ENCODE measurements around the gene TMEM125.

The TMEM125 gene

GRCh38 chr1:43258370-43258769, 11.4 kb upstream of the TMEM125 start:
- H2AFZ ChIP-seq (ENCODE audit: low read depth, low read length, severe bottlenecking) = no peak overlapping the region
- H3K9me3 ChIP-seq (ENCODE audit: insufficient read depth, low read length) = peaks cover 4% of the 10 kb centered on the region; the same call in 1 of the 2 replicates
- H3K27ac ChIP-seq (ENCODE audit: low read depth, low read length) = no peak overlapping the region
- no peaks in the 10 kb centered on the region for H3F3A ChIP-seq (ENCODE audit: insufficient read depth)
- TF ChIP-seq EZH2phosphoT487 (conservative IDR thresholded peaks at IDR 0.05; ENCODE audit: low read length) (no peak), CTCF (IDR thresholded peaks at IDR 0.05; ENCODE audit: insufficient read depth, low read length, poor library complexity, severe bottlenecking) (no peak)
- no peaks in the 10 kb centered on the region for H3K9me2 ChIP-seq (replicated peaks; ENCODE audit: insufficient read depth, low read length)
- no peaks in the 10 kb centered on the region for H3K79me2 ChIP-seq (ENCODE audit: insufficient read depth, low read length)
- H3K36me3 ChIP-seq (ENCODE audit: low read length) = no peaks in the 10 kb centered on the region
- H3K4me3 ChIP-seq (ENCODE audit: insufficient read depth, low read length, poor library complexity, severe bottlenecking) = no peak overlapping the region
- H3K9ac ChIP-seq (ENCODE audit: low read length) = no peak overlapping the region
- no peaks in the 10 kb centered on the region for H3K27me3 ChIP-seq (ENCODE audit: low read length)
- no peak overlapping the region for H3K4me2 ChIP-seq (ENCODE audit: low read depth, low read length, poor library complexity, severe bottlenecking)
- H4K20me1 ChIP-seq (ENCODE audit: low read depth, low read length) = no peaks in the 10 kb centered on the region

- peaks cover 8% of the 10 kb centered on the region; the same call in 1 of the 2 replicates for H3K9me3 ChIP-seq (ENCODE audit: insufficient read depth, low read length)
- TF ChIP-seq EZH2phosphoT487 (conservative IDR thresholded peaks at IDR 0.05; ENCODE audit: low read length) (no peak), CTCF (IDR thresholded peaks at IDR 0.05; ENCODE audit: insufficient read depth, low read length, poor library complexity, severe bottlenecking) (no peak)
Observed at GRCh38 chr1:43265431-43265830, 4.4 kb upstream of the TMEM125 start.

GRCh38 chr1:43266881-43267280, 2.9 kb upstream of the TMEM125 start:
- peaks cover 8% of the 10 kb centered on the region; the same call in 1 of the 2 replicates for H3K9me3 ChIP-seq (ENCODE audit: insufficient read depth, low read length)
- H3K36me3 ChIP-seq (ENCODE audit: low read length) = no peaks in the 10 kb centered on the region
- H2AFZ ChIP-seq (ENCODE audit: low read depth, low read length, severe bottlenecking) = no peak overlapping the region
- no peaks in the 10 kb centered on the region for H4K20me1 ChIP-seq (ENCODE audit: low read depth, low read length)
- no peaks in the 10 kb centered on the region for H3F3A ChIP-seq (ENCODE audit: insufficient read depth)
- H3K4me3 ChIP-seq (ENCODE audit: insufficient read depth, low read length, poor library complexity, severe bottlenecking) = no peak overlapping the region
- no peaks in the 10 kb centered on the region for H3K79me2 ChIP-seq (ENCODE audit: insufficient read depth, low read length)
- no peak overlapping the region for H3K27ac ChIP-seq (ENCODE audit: low read depth, low read length)
- H3K4me2 ChIP-seq (ENCODE audit: low read depth, low read length, poor library complexity, severe bottlenecking) = no peak overlapping the region
- H3K27me3 ChIP-seq (ENCODE audit: low read length) = 0 out of 2 replicates have a peak, but pooled peaks cover 2% of the 10 kb centered on the region
- no peaks in the 10 kb centered on the region for H3K9me2 ChIP-seq (replicated peaks; ENCODE audit: insufficient read depth, low read length)
- no peak overlapping the region for H3K9ac ChIP-seq (ENCODE audit: low read length)
- TF ChIP-seq CTCF (IDR thresholded peaks at IDR 0.05; ENCODE audit: insufficient read depth, low read length, poor library complexity, severe bottlenecking) (no peak), EZH2phosphoT487 (conservative IDR thresholded peaks at IDR 0.05; ENCODE audit: low read length) (no peak)

More at GRCh38 chr1:43265431-43265830, 4.4 kb upstream of the TMEM125 start:
- Histone ChIP-seq H3K27me3 (ENCODE audit: low read length) (0 out of 2 replicates have a peak, but pooled peaks cover 2% of the 10 kb centered on the region), H3K9ac (ENCODE audit: low read length) (no peak overlapping the region), H3K27ac (ENCODE audit: low read depth, low read length) (no peak overlapping the region), H3K9me2 (replicated peaks; ENCODE audit: insufficient read depth, low read length) (no peaks in the 10 kb centered on the region), H3K4me3 (ENCODE audit: insufficient read depth, low read length, poor library complexity, severe bottlenecking) (no peak overlapping the region), H3K36me3 (ENCODE audit: low read length) (no peaks in the 10 kb centered on the region), H3F3A (ENCODE audit: insufficient read depth) (no peaks in the 10 kb centered on the region), H2AFZ (ENCODE audit: low read depth, low read length, severe bottlenecking) (no peak overlapping the region), H3K4me2 (ENCODE audit: low read depth, low read length, poor library complexity, severe bottlenecking) (no peak overlapping the region), H4K20me1 (ENCODE audit: low read depth, low read length) (no peaks in the 10 kb centered on the region), H3K79me2 (ENCODE audit: insufficient read depth, low read length) (no peaks in the 10 kb centered on the region)

Measured in SU-DHL-6 (cell line).